Lower lobe of right lung (tissue), 2 donors: ENCODE measurements around the gene CHRNE. TPM values are rescaled to one million over a fixed set of nuclear protein-coding genes. Genes with fewer than 3 reads are reported as not detected.

Source experiments
- ATAC-seq, 2 donors: fragments of 200-7000 bp; cut with Tn5 transposase; one replicate each; pipeline ENCODE4 v1.9.1; 2020 to 2022; ENCODE audit warnings: mild to moderate bottlenecking in 2 of 2, moderate library complexity in 2 of 2
- DNase-seq: peaks from one replicate; pipeline ENCODE4 v3.0.0-alpha.2; 2020
- H3K27ac ChIP-seq: fragments of 200-600 bp; one replicate; pipeline ENCODE4 v1.8.0; 2022
- H3K27me3 ChIP-seq: fragments of 200-600 bp; one replicate; pipeline ENCODE4 v1.8.0; 2022; ENCODE audit warnings: low read depth
- H3K36me3 ChIP-seq: fragments of 200-600 bp; one replicate; pipeline ENCODE4 v1.8.0; 2022; ENCODE audit warnings: mild to moderate bottlenecking
- H3K4me1 ChIP-seq: fragments of 200-600 bp; one replicate; pipeline ENCODE4 v1.8.0; 2022
- H3K4me3 ChIP-seq: fragments of 200-600 bp; one replicate; pipeline ENCODE4 v1.8.0; 2022; ENCODE audit warnings: mild to moderate bottlenecking
- H3K9me3 ChIP-seq: fragments of 200-600 bp; one replicate; pipeline ENCODE4 v1.8.0; 2022
- intact Hi-C: fragments of 100-400 bp; cut with DNase I; formaldehyde crosslinking; loops from one replicate; pipeline ENCODE4 v1.11.0; 2022
- total RNA-seq: library from RNA; stranded (reverse); fragmentation: NEBNext Ultra II Directional; extraction: Animal tissue kit (Norgen Biotek cat#: 25700); gene quantifications from one replicate; pipeline ENCODE4 v1.2.1, GENCODE V29; 2021
- TF ChIP-seq, protein P1 (sequence below): fragments of 200-600 bp; IDR thresholded peaks from one replicate; pipeline ENCODE4 v1.8.0; 2022; ENCODE audit warnings: antibody characterized with exemption, mild to moderate bottlenecking
- donor health status: DM: no; HTN: yes; CAD: no; lungs with severe emphysema.

Gene CHRNE
- total RNA-seq, 1 donor from 2014 or later, result 0.71 TPM

DNA sequence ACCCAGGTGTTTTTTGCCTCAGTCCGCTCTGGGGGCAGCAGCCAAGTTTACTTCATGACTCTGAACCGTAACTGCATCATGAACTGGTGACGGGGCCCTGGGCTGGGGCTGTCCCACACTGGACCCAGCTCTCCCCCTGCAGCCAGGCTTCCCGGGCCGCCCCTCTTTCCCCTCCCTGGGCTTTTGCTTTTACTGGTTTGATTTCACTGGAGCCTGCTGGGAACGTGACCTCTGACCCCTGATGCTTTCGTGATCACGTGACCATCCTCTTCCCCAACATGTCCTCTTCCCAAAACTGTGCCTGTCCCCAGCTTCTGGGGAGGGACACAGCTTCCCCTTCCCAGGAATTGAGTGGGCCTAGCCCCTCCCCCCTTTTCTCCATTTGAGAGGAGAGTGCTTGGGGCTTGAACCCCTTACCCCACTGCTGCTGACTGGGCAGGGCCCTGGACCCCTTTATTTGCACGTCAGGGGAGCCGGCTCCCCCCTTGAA is 5.7 kb downstream of the CHRNE start:
- H3K4me1 ChIP-seq, result peaks cover 32% of the 10 kb centered on the region
- peaks cover 10% of the 10 kb centered on the region for H3K27me3 ChIP-seq
- TF ChIP-seq, protein P1, sequence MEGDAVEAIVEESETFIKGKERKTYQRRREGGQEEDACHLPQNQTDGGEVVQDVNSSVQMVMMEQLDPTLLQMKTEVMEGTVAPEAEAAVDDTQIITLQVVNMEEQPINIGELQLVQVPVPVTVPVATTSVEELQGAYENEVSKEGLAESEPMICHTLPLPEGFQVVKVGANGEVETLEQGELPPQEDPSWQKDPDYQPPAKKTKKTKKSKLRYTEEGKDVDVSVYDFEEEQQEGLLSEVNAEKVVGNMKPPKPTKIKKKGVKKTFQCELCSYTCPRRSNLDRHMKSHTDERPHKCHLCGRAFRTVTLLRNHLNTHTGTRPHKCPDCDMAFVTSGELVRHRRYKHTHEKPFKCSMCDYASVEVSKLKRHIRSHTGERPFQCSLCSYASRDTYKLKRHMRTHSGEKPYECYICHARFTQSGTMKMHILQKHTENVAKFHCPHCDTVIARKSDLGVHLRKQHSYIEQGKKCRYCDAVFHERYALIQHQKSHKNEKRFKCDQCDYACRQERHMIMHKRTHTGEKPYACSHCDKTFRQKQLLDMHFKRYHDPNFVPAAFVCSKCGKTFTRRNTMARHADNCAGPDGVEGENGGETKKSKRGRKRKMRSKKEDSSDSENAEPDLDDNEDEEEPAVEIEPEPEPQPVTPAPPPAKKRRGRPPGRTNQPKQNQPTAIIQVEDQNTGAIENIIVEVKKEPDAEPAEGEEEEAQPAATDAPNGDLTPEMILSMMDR, result no peak
- DNase-seq (no peak), ATAC-seq (no peak)
- no peaks in the 10 kb centered on the region for H3K9me3 ChIP-seq
- intact Hi-C loops, result no loop called here
- H3K27ac ChIP-seq, result no peak overlapping the region
- H3K36me3 ChIP-seq, result peaks cover 53% of the 10 kb centered on the region
- no peak overlapping the region for H3K4me3 ChIP-seq

DNA sequence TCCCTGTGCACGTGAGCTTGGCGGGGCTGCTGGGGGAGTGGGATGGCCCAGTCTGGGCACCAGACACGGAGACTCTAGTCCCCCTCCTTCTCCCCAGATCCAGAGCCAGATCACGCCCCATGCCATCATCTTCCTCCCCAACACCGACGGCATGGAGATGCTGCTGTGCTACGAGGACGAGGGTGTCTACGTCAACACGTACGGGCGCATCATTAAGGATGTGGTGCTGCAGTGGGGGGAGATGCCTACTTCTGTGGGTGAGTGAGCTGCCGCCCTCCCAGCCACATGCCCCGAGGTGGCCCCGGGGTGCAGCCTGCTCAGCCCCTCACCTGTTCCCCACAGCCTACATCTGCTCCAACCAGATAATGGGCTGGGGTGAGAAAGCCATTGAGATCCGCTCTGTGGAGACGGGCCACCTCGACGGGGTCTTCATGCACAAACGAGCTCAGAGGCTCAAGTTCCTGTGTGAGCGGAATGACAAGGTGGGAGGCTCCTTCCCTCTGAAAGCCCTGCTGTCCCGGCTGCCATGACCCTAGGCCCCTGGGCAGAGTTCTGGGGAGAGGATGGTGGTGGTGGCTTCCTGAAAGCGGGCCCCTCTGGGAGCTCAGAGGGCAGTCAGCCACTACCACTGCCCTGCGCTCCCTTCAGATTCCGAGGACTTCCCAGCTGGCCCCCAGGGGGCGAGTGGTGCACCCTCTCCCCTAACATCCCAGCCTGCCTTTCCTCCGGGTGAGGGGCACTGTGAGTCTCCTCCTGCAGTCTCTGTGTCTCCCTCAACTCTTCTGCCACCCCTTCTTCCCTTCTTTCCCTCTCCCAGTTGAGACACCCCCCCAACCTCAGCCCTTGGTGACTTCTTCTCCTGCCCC is 6.3 kb downstream of the CHRNE start:
- no peak for DNase-seq
- Histone ChIP-seq H3K36me3 (peaks cover 60% of the 10 kb centered on the region), H3K4me1 (peaks cover 29% of the 10 kb centered on the region), H3K27ac (no peak overlapping the region), H3K4me3 (no peak overlapping the region), H3K9me3 (no peaks in the 10 kb centered on the region), H3K27me3 (peaks cover 10% of the 10 kb centered on the region)
- intact Hi-C loops, result no loop called here
- no peak for ATAC-seq
- TF ChIP-seq, protein P1, result no peak

DNA sequence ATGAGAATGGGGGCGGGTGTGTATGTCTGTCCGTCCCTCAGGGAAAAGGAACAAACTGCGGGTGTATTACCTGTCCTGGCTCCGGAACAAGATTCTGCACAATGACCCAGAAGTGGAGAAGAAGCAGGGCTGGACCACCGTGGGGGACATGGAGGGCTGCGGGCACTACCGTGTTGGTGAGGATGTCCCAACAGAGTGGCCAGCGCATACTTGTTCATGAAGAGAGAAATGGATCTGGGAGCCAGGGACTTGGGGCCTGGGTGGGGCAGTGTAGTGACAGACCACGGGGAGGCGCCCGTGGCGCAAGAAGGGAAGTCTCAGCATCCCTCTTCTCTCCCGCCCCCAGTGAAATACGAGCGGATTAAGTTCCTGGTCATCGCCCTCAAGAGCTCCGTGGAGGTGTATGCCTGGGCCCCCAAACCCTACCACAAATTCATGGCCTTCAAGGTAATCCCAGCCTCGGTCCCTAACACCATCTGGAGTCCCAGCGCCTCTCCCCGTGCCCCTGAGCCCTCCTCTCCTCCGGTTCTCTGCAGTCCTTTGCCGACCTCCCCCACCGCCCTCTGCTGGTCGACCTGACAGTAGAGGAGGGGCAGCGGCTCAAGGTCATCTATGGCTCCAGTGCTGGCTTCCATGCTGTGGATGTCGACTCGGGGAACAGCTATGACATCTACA is 7.1 kb downstream of the CHRNE start:
- intact Hi-C loops, result no loop called here
- no peak for ATAC-seq
- TF ChIP-seq, protein P1, result no peak
- no peak for DNase-seq
- Histone ChIP-seq H3K4me3 (no peak overlapping the region), H3K4me1 (peaks cover 23% of the 10 kb centered on the region), H3K9me3 (no peaks in the 10 kb centered on the region), H3K27me3 (peaks cover 10% of the 10 kb centered on the region), H3K27ac (no peak overlapping the region), H3K36me3 (peaks cover 68% of the 10 kb centered on the region)

DNA sequence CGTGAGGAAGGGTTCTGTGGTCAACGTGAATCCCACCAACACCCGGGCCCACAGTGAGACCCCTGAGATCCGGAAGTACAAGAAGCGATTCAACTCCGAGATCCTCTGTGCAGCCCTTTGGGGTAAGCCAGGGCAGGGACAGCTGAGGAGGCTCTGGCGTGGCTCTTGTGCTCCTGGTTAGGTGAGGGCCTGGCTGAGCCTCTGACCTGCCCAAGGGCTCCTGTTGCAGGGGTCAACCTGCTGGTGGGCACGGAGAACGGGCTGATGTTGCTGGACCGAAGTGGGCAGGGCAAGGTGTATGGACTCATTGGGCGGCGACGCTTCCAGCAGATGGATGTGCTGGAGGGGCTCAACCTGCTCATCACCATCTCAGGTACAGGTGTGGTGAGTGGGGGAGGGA is 7.8 kb downstream of the CHRNE start:
- TF ChIP-seq, protein P1, result no peak
- intact Hi-C loops, result no loop called here
- Histone ChIP-seq H3K27ac (no peak overlapping the region), H3K36me3 (peaks cover 75% of the 10 kb centered on the region), H3K4me3 (no peak overlapping the region), H3K27me3 (peaks cover 6% of the 10 kb centered on the region), H3K9me3 (no peaks in the 10 kb centered on the region), H3K4me1 (peaks cover 16% of the 10 kb centered on the region)
- ATAC-seq (no peak), DNase-seq (no peak)

DNA sequence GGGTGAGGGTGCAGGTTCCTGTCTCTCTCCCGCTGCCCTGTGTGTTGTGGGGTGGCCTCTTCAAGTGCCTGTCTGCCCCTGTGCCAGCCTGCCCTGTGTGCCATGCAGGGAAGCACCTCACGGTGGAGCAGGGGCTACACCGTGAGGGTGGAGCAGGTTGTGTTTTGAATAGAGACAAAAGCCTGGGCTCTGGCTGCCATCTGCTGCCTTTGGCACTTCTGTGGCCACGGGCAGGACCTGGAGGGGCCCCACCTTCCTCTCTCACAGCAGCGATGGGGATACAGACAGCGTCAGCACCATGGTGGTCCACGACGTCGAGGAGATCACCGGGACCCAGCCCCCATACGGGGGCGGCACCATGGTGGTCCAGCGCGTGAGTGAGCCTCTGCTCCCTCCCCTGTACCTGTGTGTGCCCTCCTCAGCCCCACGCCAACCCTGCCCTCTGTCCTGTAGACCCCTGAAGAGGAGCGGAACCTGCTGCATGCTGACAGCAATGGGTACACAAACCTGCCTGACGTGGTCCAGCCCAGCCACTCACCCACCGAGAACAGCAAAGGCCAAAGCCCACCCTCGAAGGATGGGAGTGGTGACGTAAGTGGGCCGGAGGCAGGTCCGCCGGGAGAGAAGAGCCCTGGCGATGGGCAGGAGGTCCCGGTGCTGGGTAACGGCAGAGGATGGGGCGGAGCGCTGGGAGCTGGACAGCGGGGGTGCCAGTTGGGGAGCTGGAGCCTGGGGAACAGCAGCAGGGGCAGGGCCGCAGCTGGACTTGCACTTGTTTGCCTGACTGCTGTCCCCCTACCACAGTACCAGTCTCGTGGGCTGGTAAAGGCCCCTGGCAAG is 9.0 kb downstream of the CHRNE start:
- DNase-seq, result no peak
- ATAC-seq, result no peak
- intact Hi-C loops, result no loop called here
- peaks cover 9% of the 10 kb centered on the region for H3K4me1 ChIP-seq
- H3K36me3 ChIP-seq, result peaks cover 82% of the 10 kb centered on the region
- TF ChIP-seq, protein P1, result no peak
- H3K4me3 ChIP-seq, result no peak overlapping the region
- H3K27me3 ChIP-seq, result no peaks in the 10 kb centered on the region
- H3K27ac ChIP-seq, result no peak overlapping the region
- H3K9me3 ChIP-seq, result no peaks in the 10 kb centered on the region
